OCI-LY7 (cell line): ENCODE data around the gene PEPD. TPM values are rescaled to one million over a fixed set of nuclear protein-coding genes. Genes with fewer than 3 reads are reported as not detected.

Source experiments
- BruUV-seq: library from RNA; stranded (reverse); fragments of 400-500 nt; replicated peaks from 2 replicates; lab custom pipeline; 2021; lab: Mats Ljungman, UMichigan
- CTCF ChIA-PET: fragments of 300-600 bp; sonication (Branson Sonifier 250); formaldehyde crosslinking; loops from one replicate; lab custom pipeline; 2022; ENCODE audit warnings: antibody characterized with exemption; ENCODE audit not compliant: unreplicated experiment; lab: Charles Lee
- POLR2A ChIA-PET: fragments of 300-600 bp; sonication (Branson Sonifier 250); formaldehyde crosslinking; loops from one replicate; lab custom pipeline; 2022; ENCODE audit warnings: antibody characterized with exemption; lab: Charles Lee
- DNase-seq: peaks from one replicate; pipeline ENCODE4 v3.0.0-alpha.2; 2015; ENCODE audit warnings: low spot score
- H2AFZ ChIP-seq: fragments of 200-600 bp; sonication (generic), shearing (Covaris generic); 2 replicates; pipeline ENCODE4 v1.6.1; 2014; ENCODE audit warnings: mild to moderate bottlenecking, antibody characterized with exemption, low read length, moderate library complexity
- H3K27ac ChIP-seq: fragments of 200-600 bp; sonication (generic); 2 replicates; pipeline ENCODE4 v1.5.1; 2014; ENCODE audit warnings: mixed run types, low read depth, mild to moderate bottlenecking, moderate library complexity, low read length, inconsistent platforms; ENCODE audit not compliant: poor library complexity, severe bottlenecking
- H3K36me3 ChIP-seq: fragments of 200-600 bp; sonication (generic); 2 replicates; pipeline ENCODE4 v1.6.1; 2014; ENCODE audit warnings: mild to moderate bottlenecking, antibody characterized with exemption, low read length, moderate library complexity, mixed read lengths; ENCODE audit not compliant: insufficient read depth
- H3K4me1 ChIP-seq: fragments of 200-600 bp; sonication (generic); 2 replicates; pipeline ENCODE4 v1.5.1; 2014; ENCODE audit warnings: mild to moderate bottlenecking, low read length; ENCODE audit not compliant: insufficient read depth, poor library complexity, severe bottlenecking
- H3K4me2 ChIP-seq: fragments of 200-600 bp; sonication (generic); 2 replicates; pipeline ENCODE4 v1.6.1; 2014; ENCODE audit warnings: mild to moderate bottlenecking, low read length
- H3K4me3 ChIP-seq: fragments of 200-600 bp; sonication (generic); 2 replicates; pipeline ENCODE4 v1.5.1; 2014; ENCODE audit warnings: mild to moderate bottlenecking, low read depth, low read length; ENCODE audit not compliant: poor library complexity, severe bottlenecking
- H3K79me2 ChIP-seq: fragments of 200-600 bp; sonication (generic); 2 replicates; pipeline ENCODE4 v1.6.1; 2016; ENCODE audit warnings: low read depth, mild to moderate bottlenecking, low read length, moderate library complexity, mixed read lengths; ENCODE audit not compliant: insufficient read depth
- H3K9me2 ChIP-seq: fragments of 200-600 bp; sonication (generic); 2 replicates; pipeline ENCODE4 v1.6.1; 2016; ENCODE audit warnings: mild to moderate bottlenecking, low read length, mixed read lengths; ENCODE audit not compliant: insufficient read depth
- H3K9me3 ChIP-seq: fragments of 200-600 bp; sonication (generic); 2 replicates; pipeline ENCODE4 v1.6.1; 2014; ENCODE audit warnings: mild to moderate bottlenecking, mixed run types, low read length, mixed read lengths
- H4K20me1 ChIP-seq: fragments of 200-600 bp; sonication (generic); 2 replicates; pipeline ENCODE4 v1.6.1; 2014; ENCODE audit warnings: mild to moderate bottlenecking, antibody characterized with exemption, low read length, moderate library complexity, mixed read lengths; ENCODE audit not compliant: insufficient read depth
- CTCF ChIP-seq: fragments of 200-600 bp; sonication (generic); conservative IDR thresholded peaks from 2 replicates; pipeline ENCODE4 v1.5.1; 2014; ENCODE audit warnings: mild to moderate bottlenecking, antibody characterized with exemption, low read length, moderate library complexity, mixed read lengths
- EZH2phosphoT487 ChIP-seq: fragments of 200-600 bp; sonication (generic); IDR thresholded peaks from 2 replicates; pipeline ENCODE4 v1.6.1; 2018; ENCODE audit warnings: low read depth, borderline replicate concordance, mild to moderate bottlenecking, mixed run types, antibody characterized with exemption, low read length, moderate library complexity, mixed read lengths
- intact Hi-C: fragments of 100-400 bp; cut with micrococcal nuclease; formaldehyde crosslinking; loops from one replicate; pipeline ENCODE4 v1.10.0; 2022; ENCODE audit not compliant: unreplicated experiment
- total RNA-seq, 2 experiments: library from RNA; depleted of rRNA in 1 of 2; stranded (reverse); fragments of >200 nt in 1 of 2; shearing (Covaris generic) in 1 of 2; gene quantifications; 2 replicates each; pipeline ENCODE4 v1.2.3, GENCODE V29; 2014 to 2022

The PEPD gene
- total RNA-seq, 2 experiments from 2014 or later, result 24.4 to 29.7 TPM

GRCh38 chr19:33496038-33496895, 25.3 kb downstream of the PEPD start:
- no peak overlapping the region for H2AFZ ChIP-seq
- intact Hi-C loops, result no loop called here
- H3K9me3 ChIP-seq, result no peaks in the 10 kb centered on the region
- H3K4me1 ChIP-seq, result no peaks in the 10 kb centered on the region
- H3K9me2 ChIP-seq, result no peaks in the 10 kb centered on the region
- H3K4me2 ChIP-seq, result no peak overlapping the region
- no peaks in the 10 kb centered on the region for H3K79me2 ChIP-seq
- DNase-seq, result no peak
- no peak for TF ChIP-seq CTCF
- TF ChIP-seq EZH2phosphoT487, result no peak
- H3K4me3 ChIP-seq, result no peak overlapping the region
- CTCF ChIA-PET, result no interaction called here
- POLR2A ChIA-PET, result no interaction called here
- no peaks in the 10 kb centered on the region for H3K36me3 ChIP-seq
- H4K20me1 ChIP-seq, result no peaks in the 10 kb centered on the region
- BruUV-seq, result no TSS peak
- H3K27ac ChIP-seq, result no peak overlapping the region

- no TSS peak for BruUV-seq
- no peak overlapping the region for H3K4me2 ChIP-seq
- H3K27ac ChIP-seq, result no peak overlapping the region
- H3K4me1 ChIP-seq, result no peaks in the 10 kb centered on the region
- intact Hi-C loops, result no loop called here
- no peak for TF ChIP-seq EZH2phosphoT487
- TF ChIP-seq CTCF, result no peak
- H2AFZ ChIP-seq, result no peak overlapping the region
- no peaks in the 10 kb centered on the region for H3K79me2 ChIP-seq
- no peak for DNase-seq
- no peaks in the 10 kb centered on the region for H3K36me3 ChIP-seq
- H4K20me1 ChIP-seq, result no peaks in the 10 kb centered on the region
- POLR2A ChIA-PET, result interaction anchor here (0.6 kb wide), 1 partner anchor 428 kb away, joined by 3 read pairs; no protein-coding TSS in a partner anchor
- no peaks in the 10 kb centered on the region for H3K9me2 ChIP-seq
- no peak overlapping the region for H3K4me3 ChIP-seq
- CTCF ChIA-PET, result no interaction called here
- no peaks in the 10 kb centered on the region for H3K9me3 ChIP-seq
Measured at GRCh38 chr19:33493401-33494275, 28.0 kb downstream of the PEPD start.
